Trophoblast cell (in vitro differentiated cells and primary cell): Measurements from ENCODE around the gene TPD52L1.

Experiments used
- DNase-seq, 2 donors: peaks; one replicate each; pipeline ENCODE4 v3.0.0-alpha.2; 2016
- H2AFZ ChIP-seq: 2 replicates; pipeline ENCODE4 v1.6.1; 2013; ENCODE audit warnings: low read length, moderate library complexity, mild to moderate bottlenecking; ENCODE audit not compliant: insufficient read depth, poor library complexity
- H2AK5ac ChIP-seq: 2 replicates; pipeline ENCODE4 v1.6.1; 2013; ENCODE audit warnings: mild to moderate bottlenecking, low read length
- H2BK120ac ChIP-seq: 2 replicates; pipeline ENCODE4 v1.6.1; 2013; ENCODE audit warnings: low read length, mild to moderate bottlenecking, moderate library complexity; ENCODE audit not compliant: insufficient read depth, poor library complexity
- H2BK12ac ChIP-seq: 2 replicates; pipeline ENCODE4 v1.6.1; 2013; ENCODE audit warnings: mild to moderate bottlenecking, low read length, moderate library complexity
- H2BK5ac ChIP-seq: 2 replicates; pipeline ENCODE4 v1.6.1; 2013; ENCODE audit warnings: low read length, low read depth, moderate library complexity, mild to moderate bottlenecking; ENCODE audit not compliant: poor library complexity
- H3K14ac ChIP-seq: 2 replicates; pipeline ENCODE4 v1.6.1; 2013; ENCODE audit warnings: mild to moderate bottlenecking, low read length
- H3K18ac ChIP-seq: 2 replicates; pipeline ENCODE4 v1.6.1; 2013; ENCODE audit warnings: mild to moderate bottlenecking, low read length
- H3K23ac ChIP-seq: 2 replicates; pipeline ENCODE4 v1.6.1; 2013; ENCODE audit warnings: low read length
- H3K27ac ChIP-seq: 2 replicates; pipeline ENCODE4 v1.5.1; 2013; ENCODE audit warnings: low read depth, mild to moderate bottlenecking, inconsistent platforms, low read length, moderate library complexity
- H3K27me3 ChIP-seq: 2 replicates; pipeline ENCODE4 v1.6.1; 2013; ENCODE audit warnings: inconsistent platforms, mild to moderate bottlenecking, low read length, moderate library complexity; ENCODE audit not compliant: insufficient read depth
- H3K36me3 ChIP-seq, 2 experiments: 1 replicate in 1 of 2; 2 replicates in 1 of 2; pipeline ENCODE4 v1.6.1; 2013; ENCODE audit warnings: low read length in 2 of 2, mild to moderate bottlenecking in 2 of 2, moderate library complexity in 1 of 2; ENCODE audit not compliant: insufficient read depth in 2 of 2, control insufficient read depth in 1 of 2
- H3K4ac ChIP-seq: 2 replicates; pipeline ENCODE4 v1.6.1; 2013; ENCODE audit warnings: low read depth, mild to moderate bottlenecking, low read length, moderate library complexity
- H3K4me1 ChIP-seq, 2 experiments: 1 replicate in 1 of 2; 2 replicates in 1 of 2; pipeline ENCODE4 v1.6.1; 2013; ENCODE audit warnings: low read length in 2 of 2, mild to moderate bottlenecking in 2 of 2, moderate library complexity in 1 of 2; ENCODE audit not compliant: insufficient read depth in 2 of 2, control insufficient read depth in 1 of 2
- H3K4me2 ChIP-seq: 2 replicates; pipeline ENCODE4 v1.6.1; 2013; ENCODE audit warnings: inconsistent platforms, mild to moderate bottlenecking, low read length, moderate library complexity
- H3K4me3 ChIP-seq: 2 replicates; pipeline ENCODE4 v1.5.1; 2013; ENCODE audit warnings: mild to moderate bottlenecking, low read depth, low read length, inconsistent platforms
- H3K79me1 ChIP-seq: one replicate; pipeline ENCODE4 v1.6.1; 2013; ENCODE audit warnings: low read length
- H3K79me2 ChIP-seq: 2 replicates; pipeline ENCODE4 v1.6.1; 2013; ENCODE audit warnings: low read length, mild to moderate bottlenecking; ENCODE audit not compliant: control insufficient read depth, insufficient read depth, poor library complexity
- H3K9ac ChIP-seq: 2 replicates; pipeline ENCODE4 v1.6.1; 2013; ENCODE audit warnings: mild to moderate bottlenecking, low read length
- H3K9me3 ChIP-seq: 2 replicates; pipeline ENCODE4 v1.6.1; 2013; ENCODE audit warnings: low read depth, mild to moderate bottlenecking, control low read depth, inconsistent platforms, low read length; ENCODE audit not compliant: insufficient read depth
- H4K12ac ChIP-seq: 2 replicates; pipeline ENCODE4 v1.6.1; 2013; ENCODE audit warnings: low read depth, mild to moderate bottlenecking, low read length, moderate library complexity
- H4K8ac ChIP-seq: 2 replicates; pipeline ENCODE4 v1.6.1; 2013; ENCODE audit warnings: low read depth, mild to moderate bottlenecking, low read length, moderate library complexity
- H4K91ac ChIP-seq: one replicate; pipeline ENCODE4 v1.6.1; 2013; ENCODE audit warnings: low read depth, mild to moderate bottlenecking, low read length, moderate library complexity
- WGBS: extraction: QIAGEN DNeasy Blood & Tissue Kit; methylation state at CpG from one replicate; pipeline ENCODE4 v1.1.7; 2013; ENCODE audit warnings: missing lambda C conversion rate; ENCODE audit not compliant: insufficient read length, insufficient coverage; ENCODE audit errors: extremely low coverage; 5-methylcytosine and 5-hydroxymethylcytosine counted together

The TPD52L1 gene

DNA sequence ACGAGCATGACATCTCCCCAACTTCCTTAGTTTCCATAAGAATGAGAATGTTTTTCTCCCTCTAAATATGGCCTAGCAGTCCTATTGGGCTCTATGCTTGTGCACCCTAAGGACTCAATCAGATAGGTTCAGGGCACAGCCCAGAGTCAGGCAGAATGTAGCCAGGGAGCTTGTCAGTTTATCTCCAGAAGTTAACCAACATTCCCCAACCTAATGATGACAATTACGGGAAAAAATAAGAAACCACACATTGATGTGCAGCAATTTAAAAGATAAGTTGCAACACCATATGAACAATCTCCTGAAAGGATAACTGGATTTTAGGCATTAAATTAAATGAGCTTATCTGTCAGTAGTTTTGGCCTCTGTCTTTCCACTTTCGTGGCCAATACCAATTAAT lies 77.1 kb downstream of the TPD52L1 start:
- no peak overlapping the region for H3K14ac ChIP-seq
- no peak overlapping the region for H4K8ac ChIP-seq
- H3K27me3 ChIP-seq = no peaks in the 10 kb centered on the region
- WGBS = no CpG with 5 or more reads among the region's 3 CpGs
- H3K27ac ChIP-seq = no peak overlapping the region
- H2AFZ ChIP-seq = no peak overlapping the region
- no peak overlapping the region for H3K18ac ChIP-seq
- no peak overlapping the region for H3K4ac ChIP-seq
- H3K9me3 ChIP-seq = no peaks in the 10 kb centered on the region
- H3K79me1 ChIP-seq = peaks cover 3% of the 10 kb centered on the region
- H2BK12ac ChIP-seq = no peak overlapping the region
- no peak overlapping the region for H3K9ac ChIP-seq
- DNase-seq = no peak
- no peak overlapping the region for H3K4me3 ChIP-seq
- peaks cover 0 to 2% of the 10 kb centered on the region in 2 experiments for H3K4me1 ChIP-seq
- no peak overlapping the region for H3K23ac ChIP-seq
- H2BK5ac ChIP-seq = no peak overlapping the region
- no peak overlapping the region for H2AK5ac ChIP-seq
- no peak overlapping the region for H2BK120ac ChIP-seq
- no peaks in the 10 kb centered on the region for H3K79me2 ChIP-seq
- H4K91ac ChIP-seq = no peak overlapping the region
- no peak overlapping the region for H3K4me2 ChIP-seq
- H3K36me3 ChIP-seq = no peaks in the 10 kb centered on the region
- no peak overlapping the region for H4K12ac ChIP-seq

DNA sequence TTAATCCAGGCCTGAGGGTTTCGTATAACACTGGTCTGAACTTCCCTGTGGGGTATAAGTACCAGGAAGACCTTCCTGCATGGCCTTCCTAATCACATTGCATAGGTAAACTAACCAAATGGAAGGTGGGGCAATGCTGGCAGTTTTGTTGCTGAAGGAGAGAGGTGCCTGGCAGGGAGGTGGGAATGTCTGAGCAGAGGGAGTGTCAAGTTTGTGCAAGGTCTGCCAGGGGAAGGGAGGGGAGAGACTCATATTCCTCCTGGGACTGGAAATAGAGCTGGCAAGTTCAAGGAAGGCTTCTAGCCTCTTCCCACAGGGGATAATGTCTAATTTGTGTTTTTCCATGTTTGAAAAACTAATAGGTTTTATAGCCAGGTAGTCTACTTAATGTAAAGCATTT lies 77.6 kb downstream of the TPD52L1 start:
- DNase-seq = no peak
- H3K18ac ChIP-seq = peak overlapping the region; percentile 56
- H3K27me3 ChIP-seq = no peaks in the 10 kb centered on the region
- H4K12ac ChIP-seq = no peak overlapping the region
- no peaks in the 10 kb centered on the region for H3K36me3 ChIP-seq
- no peak overlapping the region for H2BK5ac ChIP-seq
- H3K4me3 ChIP-seq = no peak overlapping the region
- no peak overlapping the region for H3K4me2 ChIP-seq
- H3K4ac ChIP-seq = no peak overlapping the region
- no CpG with 5 or more reads among the region's 1 CpG for WGBS
- no peak overlapping the region for H2BK120ac ChIP-seq
- no peak overlapping the region for H3K23ac ChIP-seq
- no peak overlapping the region for H2BK12ac ChIP-seq
- peaks cover 3% of the 10 kb centered on the region for H3K79me1 ChIP-seq
- H2AK5ac ChIP-seq = no peak overlapping the region
- H3K4me1 ChIP-seq = peaks cover 0 to 2% of the 10 kb centered on the region in 2 experiments
- H3K9me3 ChIP-seq = no peaks in the 10 kb centered on the region
- no peaks in the 10 kb centered on the region for H3K79me2 ChIP-seq
- no peak overlapping the region for H3K9ac ChIP-seq
- no peak overlapping the region for H3K14ac ChIP-seq
- H2AFZ ChIP-seq = no peak overlapping the region
- H4K91ac ChIP-seq = no peak overlapping the region
- H4K8ac ChIP-seq = no peak overlapping the region
- no peak overlapping the region for H3K27ac ChIP-seq

DNA sequence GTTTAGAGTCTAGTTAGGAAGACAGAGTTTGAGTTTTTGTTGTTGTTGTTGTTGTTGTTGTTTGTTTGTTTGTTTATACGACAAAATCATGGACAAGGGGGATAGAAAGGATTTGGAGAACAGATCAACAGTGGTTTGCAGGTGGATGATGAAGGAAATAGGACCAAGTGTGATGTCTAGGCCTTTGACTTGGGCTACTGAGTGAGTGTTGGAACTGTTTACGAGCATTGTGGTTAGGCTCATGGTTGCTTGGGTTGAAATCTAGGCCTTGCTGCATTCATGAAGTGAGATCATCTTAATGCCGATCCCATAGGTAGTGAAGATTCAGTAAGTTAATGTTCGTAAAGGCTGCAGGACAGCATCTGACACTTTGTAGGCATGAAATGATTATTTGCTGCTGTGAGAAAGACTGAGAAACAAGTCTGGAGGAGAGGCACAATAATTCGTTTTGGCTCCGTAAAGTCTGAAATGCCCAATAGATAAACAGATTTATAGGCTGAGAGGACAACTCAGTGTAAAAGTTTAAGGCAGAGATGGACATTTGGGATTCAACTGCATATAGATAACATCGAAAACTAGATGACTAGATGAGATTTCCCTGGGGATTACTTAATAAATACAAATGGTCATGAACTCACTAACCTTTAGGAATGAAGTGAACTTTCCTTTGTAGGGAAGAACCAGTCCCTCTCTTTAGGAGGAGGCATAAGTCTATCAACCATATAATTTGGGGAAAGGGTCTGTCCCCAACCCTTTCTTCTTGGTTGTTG lies 78.2 kb downstream of the TPD52L1 start:
- Histone ChIP-seq H3K23ac (no peak overlapping the region), H2BK120ac (no peak overlapping the region), H3K4me2 (no peak overlapping the region), H3K4me3 (no peak overlapping the region), H2BK5ac (no peak overlapping the region), H3K36me3 (no peaks in the 10 kb centered on the region), H2AK5ac (no peak overlapping the region), H3K9ac (no peak overlapping the region), H3K4me1 (peaks cover 0 to 2% of the 10 kb centered on the region in 2 experiments), H3K18ac (no peak overlapping the region), H4K8ac (no peak overlapping the region), H2BK12ac (no peak overlapping the region), H3K79me2 (no peaks in the 10 kb centered on the region), H3K79me1 (peaks cover 3% of the 10 kb centered on the region), H4K12ac (no peak overlapping the region), H2AFZ (no peak overlapping the region), H3K4ac (no peak overlapping the region), H4K91ac (no peak overlapping the region), H3K9me3 (no peaks in the 10 kb centered on the region), H3K27me3 (no peaks in the 10 kb centered on the region), H3K14ac (no peak overlapping the region), H3K27ac (no peak overlapping the region)
- no CpG with 5 or more reads among the region's 7 CpGs for WGBS
- DNase-seq = peak in 1 of 2 donors; percentile 66

DNA sequence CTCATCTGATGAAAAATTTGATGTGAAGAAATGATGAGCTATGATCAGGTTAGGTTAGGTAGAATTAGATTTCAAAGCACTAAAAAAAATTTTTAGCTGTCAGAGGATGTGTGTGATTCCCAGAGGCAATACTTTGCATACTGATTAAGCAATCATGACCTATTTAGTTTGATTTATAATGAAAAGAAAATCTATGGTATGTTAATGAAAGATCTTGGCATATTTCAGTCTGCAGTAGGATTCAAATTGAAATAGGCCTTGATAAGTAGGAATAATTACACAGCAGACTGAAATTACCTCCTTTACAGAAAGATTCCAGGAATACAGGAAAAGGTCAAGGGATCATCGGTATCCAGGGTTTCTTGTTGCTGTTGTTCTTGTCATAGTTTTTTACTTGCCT lies 78.9 kb downstream of the TPD52L1 start:
- no peak overlapping the region for H3K23ac ChIP-seq
- no peak overlapping the region for H3K4ac ChIP-seq
- no peaks in the 10 kb centered on the region for H3K79me2 ChIP-seq
- no peak overlapping the region for H4K91ac ChIP-seq
- H3K27me3 ChIP-seq = no peaks in the 10 kb centered on the region
- no peak overlapping the region for H2AFZ ChIP-seq
- H3K27ac ChIP-seq = no peak overlapping the region
- H2AK5ac ChIP-seq = no peak overlapping the region
- DNase-seq = peak; percentile 19 to 91
- H3K4me2 ChIP-seq = no peak overlapping the region
- H3K9ac ChIP-seq = no peak overlapping the region
- no peak overlapping the region for H3K18ac ChIP-seq
- WGBS = no CpG with 5 or more reads among the region's 1 CpG
- H2BK120ac ChIP-seq = no peak overlapping the region
- H2BK12ac ChIP-seq = no peak overlapping the region
- no peaks in the 10 kb centered on the region for H3K9me3 ChIP-seq
- peaks cover 3% of the 10 kb centered on the region for H3K79me1 ChIP-seq
- no peak overlapping the region for H3K4me3 ChIP-seq
- H3K36me3 ChIP-seq = no peaks in the 10 kb centered on the region
- no peak overlapping the region for H2BK5ac ChIP-seq
- H4K8ac ChIP-seq = no peak overlapping the region
- H3K4me1 ChIP-seq = peaks cover 0 to 2% of the 10 kb centered on the region in 2 experiments
- H4K12ac ChIP-seq = no peak overlapping the region
- H3K14ac ChIP-seq = no peak overlapping the region
